GM12872 (cell line): ENCODE results near the gene NTRK1.

Experiments
- TF ChIP-seq, protein P1 (sequence below): IDR thresholded peaks from 3 replicates; pipeline ENCODE4 v1.5.1; 2011; ENCODE audit warnings: low read depth, mild to moderate bottlenecking, low read length, moderate library complexity; ENCODE audit not compliant: insufficient read depth

The NTRK1 gene

DNA sequence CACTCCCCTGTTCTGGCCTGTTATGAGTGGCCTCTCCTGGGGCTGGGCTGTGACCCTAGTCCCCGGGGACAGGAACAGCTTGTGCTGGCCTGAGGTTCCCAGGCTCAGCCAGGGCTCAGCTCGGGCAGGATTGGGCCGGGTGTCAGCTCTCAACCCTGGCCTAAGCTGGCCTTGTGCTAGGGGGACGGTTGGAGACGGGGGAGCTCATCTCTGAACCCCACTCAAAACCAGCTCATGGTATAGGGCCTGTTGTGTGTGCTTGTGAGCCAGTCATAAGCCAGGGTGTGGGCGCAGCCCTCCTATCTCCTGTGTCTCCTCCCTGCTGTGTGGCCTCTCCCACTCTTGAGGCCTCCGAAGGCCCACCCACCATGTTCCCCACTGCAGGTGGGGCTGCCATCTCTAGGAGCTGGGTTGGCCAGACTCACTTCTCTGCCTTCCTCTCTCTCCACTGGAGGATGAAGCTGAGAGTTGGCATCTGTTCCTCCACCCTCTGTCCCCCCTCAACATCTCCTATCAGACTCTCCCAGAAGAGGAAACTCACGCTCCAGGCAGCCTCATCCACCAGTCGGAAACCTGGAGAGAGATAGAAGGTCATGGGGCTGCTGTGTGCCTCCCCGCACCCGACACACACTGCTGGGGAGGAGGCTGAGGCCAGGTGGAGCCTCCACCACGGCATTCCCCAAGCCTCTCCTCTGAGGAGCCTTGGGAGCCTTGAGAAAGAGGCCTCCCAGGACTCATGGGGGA, 34.2 kb downstream of the NTRK1 start:
- TF ChIP-seq, protein P1, sequence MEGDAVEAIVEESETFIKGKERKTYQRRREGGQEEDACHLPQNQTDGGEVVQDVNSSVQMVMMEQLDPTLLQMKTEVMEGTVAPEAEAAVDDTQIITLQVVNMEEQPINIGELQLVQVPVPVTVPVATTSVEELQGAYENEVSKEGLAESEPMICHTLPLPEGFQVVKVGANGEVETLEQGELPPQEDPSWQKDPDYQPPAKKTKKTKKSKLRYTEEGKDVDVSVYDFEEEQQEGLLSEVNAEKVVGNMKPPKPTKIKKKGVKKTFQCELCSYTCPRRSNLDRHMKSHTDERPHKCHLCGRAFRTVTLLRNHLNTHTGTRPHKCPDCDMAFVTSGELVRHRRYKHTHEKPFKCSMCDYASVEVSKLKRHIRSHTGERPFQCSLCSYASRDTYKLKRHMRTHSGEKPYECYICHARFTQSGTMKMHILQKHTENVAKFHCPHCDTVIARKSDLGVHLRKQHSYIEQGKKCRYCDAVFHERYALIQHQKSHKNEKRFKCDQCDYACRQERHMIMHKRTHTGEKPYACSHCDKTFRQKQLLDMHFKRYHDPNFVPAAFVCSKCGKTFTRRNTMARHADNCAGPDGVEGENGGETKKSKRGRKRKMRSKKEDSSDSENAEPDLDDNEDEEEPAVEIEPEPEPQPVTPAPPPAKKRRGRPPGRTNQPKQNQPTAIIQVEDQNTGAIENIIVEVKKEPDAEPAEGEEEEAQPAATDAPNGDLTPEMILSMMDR = no peak

DNA sequence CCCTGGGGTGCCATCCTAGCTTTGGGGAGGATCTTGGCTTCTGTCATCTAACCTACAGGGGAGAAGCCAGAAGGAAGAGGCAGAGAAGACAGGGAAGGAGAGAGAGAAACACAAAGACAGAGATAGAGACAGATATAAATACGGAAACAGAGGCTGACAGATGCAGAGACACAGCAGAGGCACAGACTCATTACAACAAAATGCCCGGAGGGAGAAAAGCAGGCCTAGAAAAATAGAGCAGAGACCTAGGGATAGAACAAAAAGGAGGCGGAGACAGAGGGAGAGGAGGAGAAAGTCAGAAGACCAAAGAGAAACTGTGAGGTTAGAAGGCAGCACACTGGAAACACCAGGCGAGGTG, 34.8 kb downstream of the NTRK1 start:
- TF ChIP-seq, protein P1 = no peak

DNA sequence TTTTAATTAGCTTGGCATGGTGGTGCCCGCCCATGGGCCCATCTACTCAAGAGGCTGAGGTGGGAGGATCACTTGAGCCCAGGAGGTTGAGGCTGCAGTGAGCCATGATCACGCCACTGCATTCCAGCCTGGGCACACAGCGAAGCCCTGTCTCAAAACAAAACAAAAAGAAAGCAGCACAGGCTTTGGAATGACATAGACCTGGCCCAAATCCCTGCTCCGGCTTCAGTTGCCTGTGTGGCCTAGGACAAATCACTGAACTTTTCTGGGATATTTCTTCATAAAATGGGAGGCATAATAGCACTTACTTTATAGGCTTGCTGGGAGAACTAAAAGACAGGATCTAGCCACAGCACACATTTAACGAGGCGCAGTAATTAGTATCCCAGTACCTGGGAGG, 35.3 kb downstream of the NTRK1 start:
- TF ChIP-seq, protein P1 = no peak

DNA sequence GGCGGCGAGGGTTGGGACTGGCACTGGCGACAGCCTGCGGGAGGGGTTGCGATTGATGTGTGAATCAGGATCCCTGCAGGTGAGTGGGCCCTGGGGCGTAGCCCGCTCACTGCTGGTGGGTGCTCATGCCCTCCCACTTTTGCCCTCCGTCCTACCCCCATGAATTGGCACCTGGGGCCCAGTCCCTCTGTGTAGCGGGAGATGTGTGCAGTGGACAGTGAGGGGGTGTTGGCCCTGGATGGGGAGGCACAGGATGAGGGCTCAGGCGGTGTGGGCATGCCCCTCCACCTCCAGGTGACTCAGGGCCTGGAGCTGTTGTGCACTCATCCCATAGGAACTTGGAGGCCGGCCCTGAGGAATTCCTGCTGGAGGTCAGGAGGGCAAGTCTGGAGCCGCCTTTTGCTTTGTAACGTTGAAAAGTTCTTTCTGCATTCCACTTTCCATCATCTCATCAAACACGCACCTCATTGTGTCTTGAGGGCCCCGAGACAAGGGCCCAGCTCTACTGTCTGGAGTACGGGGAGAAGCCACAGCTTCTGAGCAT, 35.9 kb downstream of the NTRK1 start:
- TF ChIP-seq, protein P1 = no peak

DNA sequence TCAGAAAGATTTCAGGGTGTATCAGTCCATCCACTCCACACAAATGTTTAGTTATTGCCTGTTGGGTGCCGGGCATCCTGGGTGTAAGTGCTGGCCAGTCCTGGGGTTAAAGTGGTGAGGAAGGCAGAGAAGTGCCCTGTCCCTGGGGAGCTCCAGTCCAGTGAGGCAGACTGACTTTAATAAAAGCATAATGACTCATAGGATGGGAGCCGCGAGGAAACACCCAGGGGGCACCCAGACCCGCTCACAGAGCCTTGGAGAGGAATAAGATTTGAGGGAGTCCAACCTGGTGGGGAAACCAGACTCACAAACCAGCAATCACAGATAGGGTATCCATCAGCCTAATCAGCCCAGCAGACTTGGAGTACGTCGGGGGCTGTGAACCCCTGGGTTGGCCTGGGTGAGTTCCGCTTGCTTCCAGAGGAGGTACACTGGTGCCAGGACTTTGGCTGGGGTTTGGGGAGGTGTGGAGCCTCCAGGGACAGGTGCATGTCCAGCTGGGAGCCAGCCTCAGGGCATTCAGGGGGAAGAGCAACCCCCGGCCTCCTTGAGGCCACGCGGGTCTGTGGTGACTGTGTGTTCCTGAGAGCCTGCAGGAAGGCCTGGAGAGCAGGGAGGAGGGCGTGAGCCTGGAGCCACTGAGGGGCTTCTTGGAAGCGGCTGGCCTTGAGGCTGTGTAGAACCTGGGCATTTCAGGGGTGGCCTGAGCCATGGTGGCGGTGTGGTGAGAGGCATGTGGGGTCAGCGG, 36.6 kb downstream of the NTRK1 start:
- TF ChIP-seq, protein P1 = no peak

DNA sequence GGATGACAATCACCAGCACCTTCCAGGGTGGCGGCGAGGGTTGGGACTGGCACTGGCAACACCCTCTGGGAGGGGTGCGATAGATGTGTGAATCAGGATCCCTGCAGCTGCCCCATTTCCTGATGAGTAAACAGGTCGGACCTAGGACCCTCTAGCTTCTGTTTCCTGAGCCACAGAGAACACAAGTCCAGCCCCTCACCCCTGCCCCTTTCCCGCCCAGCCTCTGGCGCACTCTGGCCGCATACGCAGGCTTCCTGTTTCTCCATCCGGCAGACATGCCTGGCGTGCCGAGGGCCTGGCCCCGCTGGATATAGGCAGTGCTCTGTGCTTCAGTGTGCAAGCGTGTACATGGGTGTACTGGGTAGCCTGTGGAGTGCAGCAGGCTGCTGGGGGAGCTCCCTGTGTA, 37.5 kb downstream of the NTRK1 start:
- TF ChIP-seq, protein P1 = no peak

DNA sequence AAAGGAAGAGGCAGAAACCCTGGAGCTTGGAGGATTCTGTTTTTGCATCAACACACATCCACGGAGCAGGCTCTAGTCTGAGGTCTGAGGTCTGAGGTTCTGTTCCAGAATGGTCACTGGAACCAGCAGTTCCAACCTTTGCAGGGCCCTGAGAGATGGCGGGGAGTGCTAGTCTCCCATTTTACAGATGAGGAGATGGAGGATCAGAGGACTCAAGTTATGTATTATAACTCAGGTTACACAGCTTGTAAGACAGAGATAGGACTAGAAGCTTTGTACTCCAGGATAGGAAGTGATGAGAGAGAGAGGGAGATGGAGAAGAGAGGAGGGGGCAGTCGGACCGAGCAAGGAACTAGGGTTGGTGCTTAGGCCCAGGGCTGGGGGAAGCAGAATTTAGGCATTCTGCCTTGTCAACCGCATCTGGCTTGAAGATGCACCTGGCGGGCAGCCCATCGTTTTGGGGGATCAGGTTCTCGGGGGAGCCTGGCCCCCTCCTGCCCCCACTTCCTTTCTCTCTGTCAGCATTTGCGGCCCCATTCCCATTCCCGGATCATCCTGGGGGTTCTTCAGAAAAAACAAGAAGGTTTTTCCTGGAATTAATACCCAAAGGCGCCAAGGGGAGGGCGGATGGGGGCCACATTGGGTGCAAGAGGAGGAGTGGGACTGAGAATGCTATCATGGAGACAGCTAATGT, 38.5 kb downstream of the NTRK1 start:
- TF ChIP-seq, protein P1 = no peak
